ENCODE results near the gene FAM170B.

FAM170B gene

GRCh38 chr10:49133706-49134248, at the start of gene FAM170B:
FAM170B (minus strand) TSS chr10:49134021; CDS start chr10:49133918, 103 bp downstream.
- DNase-seq (ENCODE audit: low spot score) = no peak

GRCh38 chr10:49182776-49183175, 49.0 kb upstream of the FAM170B start:
- DNase-seq (ENCODE audit: low spot score) = peak; percentile 19

DNA sequence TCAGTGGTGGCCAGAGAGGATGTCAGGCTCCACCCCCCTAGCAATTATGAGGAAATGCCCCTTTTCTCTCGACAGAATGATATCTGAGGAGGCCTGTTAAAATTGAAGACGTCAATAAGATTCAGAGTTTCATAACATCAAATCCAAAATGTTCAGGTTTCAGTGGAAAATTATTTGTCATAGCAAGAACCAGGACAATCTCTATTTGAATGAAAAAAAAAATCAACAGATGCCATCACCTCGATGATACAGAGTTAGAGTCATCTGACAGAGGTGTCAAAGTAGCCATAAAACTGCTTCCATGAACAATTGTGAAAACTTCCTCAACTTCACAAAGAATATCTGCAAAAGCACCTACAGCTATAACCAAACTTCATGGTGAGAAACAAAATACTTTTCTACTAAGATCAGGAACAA, 46.6 kb upstream of the FAM170B start:
- DNase-seq (ENCODE audit: low spot score) = no peak

- peak; percentile 25 for DNase-seq (ENCODE audit: low spot score)
Observed at GRCh38 chr10:49179699-49180443, 46.0 kb upstream of the FAM170B start.

DNA sequence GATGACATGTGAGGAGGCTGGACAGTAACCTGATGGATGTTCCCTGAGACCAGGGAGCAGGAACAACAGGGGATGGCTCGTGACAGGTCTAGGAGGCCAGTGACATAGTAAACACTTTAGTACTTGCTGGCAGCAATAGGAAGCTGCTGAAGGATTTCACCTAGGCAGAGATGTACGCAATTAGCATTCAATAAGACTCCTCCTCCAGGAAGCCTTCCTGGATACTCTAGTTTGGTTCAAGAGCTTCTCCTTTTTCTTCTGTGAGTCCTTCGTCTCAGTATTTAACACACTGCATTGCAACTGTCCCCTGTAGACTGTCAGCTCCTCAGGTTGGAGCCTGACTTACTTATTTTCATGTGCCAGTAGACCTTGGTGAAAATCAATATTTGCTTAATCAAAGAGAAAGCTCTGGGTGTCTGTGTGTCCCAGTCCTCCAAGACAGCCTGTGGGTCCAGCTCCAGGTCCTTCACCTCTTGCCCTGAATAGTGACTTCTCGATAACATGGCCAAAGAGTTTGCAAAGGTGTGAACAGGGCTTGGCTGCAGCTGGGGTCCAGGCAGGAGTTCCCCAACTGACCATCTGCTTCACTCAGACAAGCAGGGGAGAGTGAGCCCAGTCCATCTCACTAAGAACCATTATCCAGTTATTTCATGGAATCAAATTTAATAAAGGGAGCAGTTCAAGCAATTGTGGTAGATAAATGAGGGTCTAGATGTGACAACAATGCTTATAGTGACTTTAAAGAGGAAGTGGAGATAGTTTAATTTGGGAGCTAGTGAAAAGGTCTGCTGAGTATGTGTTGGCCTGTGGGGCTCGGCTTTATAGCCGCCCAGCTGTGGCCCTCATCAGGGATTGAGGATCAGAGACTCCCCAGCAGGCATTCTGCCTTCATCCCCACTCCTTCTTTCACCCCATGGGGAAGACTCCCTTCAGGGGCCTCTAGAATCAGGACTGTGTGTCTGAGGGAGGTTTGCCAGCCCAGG, 45.0 kb upstream of the FAM170B start:
- DNase-seq (ENCODE audit: low spot score) = peak; percentile 15

- DNase-seq (ENCODE audit: low spot score) = peak; percentile 26
Observed at GRCh38 chr10:49177391-49178355, 43.9 kb upstream of the FAM170B start.

- DNase-seq (ENCODE audit: low spot score) = peak; percentile 32
Observed at GRCh38 chr10:49176310-49177268, 42.8 kb upstream of the FAM170B start.

DNA sequence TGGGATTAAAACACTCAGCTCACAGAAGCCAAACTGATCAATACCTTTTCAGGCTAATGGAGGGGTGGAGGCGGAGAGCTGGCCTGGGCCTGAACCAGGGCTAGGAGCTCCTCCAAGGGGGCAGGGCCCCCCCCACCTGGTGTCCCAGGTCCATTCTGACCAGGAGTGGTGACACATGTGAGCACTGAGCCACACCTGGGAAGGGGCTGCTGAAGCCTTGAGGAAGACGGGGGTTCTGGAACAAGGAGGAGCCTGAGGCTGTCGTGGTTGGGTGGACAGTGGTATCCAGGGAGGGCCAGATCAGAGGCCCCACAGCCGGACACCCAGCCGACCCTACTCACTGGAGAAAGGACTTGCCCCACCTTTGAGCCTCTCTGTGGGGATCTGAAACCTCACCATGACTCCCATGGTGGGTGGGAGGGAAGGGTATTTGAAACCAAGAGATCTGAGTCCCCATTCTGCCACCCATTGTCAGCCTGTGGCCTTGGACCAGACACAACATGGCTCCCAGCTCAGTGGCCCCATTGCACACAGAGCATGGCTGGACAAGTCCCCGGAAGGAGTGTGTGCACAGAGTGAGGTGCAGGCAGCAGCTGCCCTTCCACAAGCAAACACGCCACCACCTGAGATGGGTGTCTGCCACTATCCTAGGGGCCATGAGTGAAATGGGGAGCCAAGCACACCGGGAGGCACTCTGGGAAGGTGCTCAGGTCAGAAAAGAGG, 41.9 kb upstream of the FAM170B start:
- DNase-seq (ENCODE audit: low spot score) = peak; percentile 36

GRCh38 chr10:49174926-49175500, 41.2 kb upstream of the FAM170B start:
- peak; percentile 30 for DNase-seq (ENCODE audit: low spot score)

- peak; percentile 34 for DNase-seq (ENCODE audit: low spot score)
Observed at GRCh38 chr10:49174261-49174925, 40.6 kb upstream of the FAM170B start.

GRCh38 chr10:49173853-49174252, 40.0 kb upstream of the FAM170B start:
- DNase-seq (ENCODE audit: low spot score) = no peak

- DNase-seq (ENCODE audit: low spot score) = peak; percentile 28
Observed at GRCh38 chr10:49173201-49173772, 39.5 kb upstream of the FAM170B start.

DNA sequence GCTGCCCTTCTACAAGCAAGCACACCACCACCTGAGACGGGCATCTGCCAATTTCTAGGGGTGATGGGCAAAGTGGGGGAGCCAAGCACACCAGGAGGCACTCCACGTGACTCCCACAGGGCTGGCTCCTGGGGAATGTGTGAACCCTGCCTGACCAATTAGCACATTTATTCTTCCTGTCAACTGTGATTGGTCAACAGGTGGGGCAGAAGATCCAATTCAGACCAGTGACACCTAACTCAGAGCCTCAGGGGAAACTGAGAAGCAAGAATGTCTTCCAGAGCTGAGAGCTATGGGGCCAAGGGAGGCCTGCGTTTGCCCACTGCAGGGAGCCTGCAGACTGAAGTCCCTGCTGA, 38.9 kb upstream of the FAM170B start:
- peak; percentile 18 for DNase-seq (ENCODE audit: low spot score)

DNA sequence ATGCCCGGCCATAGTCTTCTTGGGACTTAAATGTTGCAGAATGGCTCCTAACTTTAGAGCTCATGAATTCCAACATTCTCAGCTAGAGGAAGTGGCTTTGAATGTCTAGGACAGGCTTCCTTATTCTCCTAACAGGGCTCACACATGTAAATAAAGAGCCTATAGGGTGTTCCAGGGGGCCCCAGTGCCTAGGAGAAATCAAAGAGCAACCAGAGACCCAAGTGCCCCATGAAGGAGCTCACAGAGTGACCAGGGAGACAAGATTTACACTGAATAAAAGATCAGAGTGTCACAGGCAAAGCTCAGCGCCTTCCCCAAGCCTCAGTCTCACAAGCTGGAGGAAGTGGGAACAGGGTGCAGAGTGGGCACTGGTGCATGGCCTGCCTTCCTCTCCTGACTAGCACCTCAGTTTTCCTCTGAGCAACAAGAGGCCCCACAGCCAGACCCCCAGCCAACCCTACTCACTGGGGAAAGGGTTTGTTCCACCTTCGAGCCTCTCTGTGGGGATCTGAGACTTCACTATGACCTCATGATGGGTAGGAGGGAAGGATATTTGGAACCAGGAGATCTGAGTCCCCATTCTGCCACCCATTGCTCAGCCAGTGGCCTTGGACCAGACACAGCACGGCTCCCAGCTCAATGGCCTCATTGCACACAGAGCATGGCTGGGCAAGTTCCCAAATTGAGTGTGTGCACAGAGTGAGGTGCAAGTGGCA, 38.4 kb upstream of the FAM170B start:
- peak; percentile 16 for DNase-seq (ENCODE audit: low spot score)

GRCh38 chr10:49171326-49172060, 37.7 kb upstream of the FAM170B start:
- peak; percentile 20 for DNase-seq (ENCODE audit: low spot score)

DNA sequence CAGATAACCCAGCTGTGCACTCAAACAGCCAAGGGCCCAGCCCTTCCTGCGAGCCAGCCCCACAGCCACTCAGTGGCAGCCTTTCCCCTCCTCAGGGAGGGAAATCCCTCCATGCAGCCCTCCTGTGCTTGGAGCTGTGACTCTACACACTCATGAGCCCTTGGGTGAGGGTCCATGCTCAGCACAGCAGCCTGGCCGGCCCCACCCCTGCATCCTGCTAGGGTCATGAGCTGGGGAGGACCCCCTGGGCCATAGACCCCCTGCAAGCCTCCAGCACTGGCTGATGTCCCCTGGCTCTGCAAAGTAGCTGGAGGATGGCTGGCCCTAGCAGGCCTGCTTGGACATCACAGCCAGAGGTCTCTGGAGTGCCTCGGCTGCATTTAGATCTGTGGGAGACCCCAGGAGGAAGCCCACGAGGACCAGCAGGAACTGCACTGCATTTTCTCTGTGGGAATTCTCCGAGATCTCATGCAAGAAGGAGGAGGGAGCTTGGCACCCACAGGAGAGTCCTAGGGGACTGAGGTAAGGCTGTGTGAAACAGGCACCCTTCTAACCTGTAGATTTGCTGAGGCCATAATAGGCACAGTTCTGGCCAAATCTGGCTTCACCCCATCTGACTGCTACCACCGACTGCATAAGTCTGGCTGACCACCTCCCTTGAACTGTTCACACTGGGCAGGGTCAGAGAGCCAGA, 37.0 kb upstream of the FAM170B start:
- peak; percentile 33 for DNase-seq (ENCODE audit: low spot score)
